ENCODE data around the gene IFITM2. TPM values are rescaled to one million over a fixed set of nuclear protein-coding genes. Genes with fewer than 3 reads are reported as not detected.

Gene IFITM2
- total and polyA plus RNA-seq, 2 of the 13 experiments (the other 11 are each of a cell fraction or from before 2014, with no cell fraction given): 13.8 to 267 TPM

GRCh38 chr11:355581-356458 lies 48.2 kb downstream of the IFITM2 start (continued):
- peak; percentile 67; the same call in 1 of the 2 replicates for TF ChIP-seq HIC2 (CRISPR knock-in tag; IDR thresholded peaks at IDR 0.05; ENCODE audit: low read depth)
- TF ChIP-seq ZNF253 (CRISPR knock-in tag; IDR thresholded peaks at IDR 0.05; ENCODE audit: borderline replicate concordance): peak; percentile 19; the same call in 1 of the 2 replicates
- TF ChIP-seq ZBED4 (CRISPR knock-in tag; IDR thresholded peaks at IDR 0.05; ENCODE audit: borderline replicate concordance): 0 out of 2 replicates have a peak, but pooled peaks have one; percentile 19
- TF ChIP-seq ZNF30 (CRISPR knock-in tag; IDR thresholded peaks at IDR 0.05): peak; percentile 82; the same call in 1 of the 2 replicates
- TF ChIP-seq ZNF598 (CRISPR knock-in tag; IDR thresholded peaks at IDR 0.05; ENCODE audit: borderline replicate concordance): peak; percentile 81
- TF ChIP-seq ZSCAN21 (CRISPR knock-in tag; IDR thresholded peaks at IDR 0.05; ENCODE audit: borderline replicate concordance): peak; percentile 52; the same call in 1 of the 2 replicates
- peak; percentile 75; the same call in 1 of the 2 replicates for TF ChIP-seq ATAD3A (CRISPR knock-in tag; IDR thresholded peaks at IDR 0.05)
- TF ChIP-seq ZNF740 (CRISPR knock-in tag; IDR thresholded peaks at IDR 0.05): peak; percentile 96
- peak; percentile 74 for TF ChIP-seq GATAD2A (CRISPR knock-in tag; IDR thresholded peaks at IDR 0.05)
- no peak for TF ChIP-seq ZNF225 (CRISPR knock-in tag; IDR thresholded peaks at IDR 0.05)
- TF ChIP-seq ZNF383 (CRISPR knock-in tag; IDR thresholded peaks at IDR 0.05; ENCODE audit: borderline replicate concordance): 0 out of 2 replicates have a peak, but pooled peaks have one; percentile 32
- peak; percentile 69; the same call in 1 of the 2 replicates for TF ChIP-seq ZNF230 (CRISPR knock-in tag; IDR thresholded peaks at IDR 0.05)
- TF ChIP-seq ZC3H4 (CRISPR knock-in tag; IDR thresholded peaks at IDR 0.05; ENCODE audit: borderline replicate concordance): 0 out of 2 replicates have a peak, but pooled peaks have one; percentile 36
- TF ChIP-seq ZNF691 (CRISPR knock-in tag; IDR thresholded peaks at IDR 0.05; ENCODE audit: borderline replicate concordance, low read depth): peak; percentile 38
- peak; percentile 92 for TF ChIP-seq FOXO1 (CRISPR knock-in tag; IDR thresholded peaks at IDR 0.05)
- TF ChIP-seq ZNF280B (CRISPR knock-in tag; IDR thresholded peaks at IDR 0.05; ENCODE audit: borderline replicate concordance): no peak; the same call in 1 of the 2 replicates
- TF ChIP-seq ZNF20 (CRISPR knock-in tag; IDR thresholded peaks at IDR 0.05): no peak
- 0 out of 2 replicates have a peak, but pooled peaks have one; percentile 73 for TF ChIP-seq ZNF615 (CRISPR knock-in tag; IDR thresholded peaks at IDR 0.05; ENCODE audit: borderline replicate concordance)
- peak; percentile 68; the same call in 1 of the 2 replicates for TF ChIP-seq MTA1 (CRISPR knock-in tag; IDR thresholded peaks at IDR 0.05; ENCODE audit: borderline replicate concordance)

All from HepG2 (cell line).